Measurements from ENCODE around the gene THRB. TPM values are rescaled to one million over a fixed set of nuclear protein-coding genes. Genes with fewer than 3 reads are reported as not detected.

Gene THRB
- polyA plus RNA-seq, 2 of the 4 experiments (the other 2 are of a cell fraction), result 2.0 to 2.3 TPM

- DNase-seq (ENCODE audit: low read depth in 1 of 2, low spot score in 1 of 2) (no peak), FAIRE-seq (no peak), ATAC-seq (no peak)
- Histone ChIP-seq H3K4me2 (no peak overlapping the region), H3K4me3 (no peak overlapping the region), H3K27ac (no peak overlapping the region), H3K9me3 (no peaks in the 10 kb centered on the region), H3K4me1 (peaks cover 4% of the 10 kb centered on the region; the same call in 1 of the 3 replicates)
- TF ChIP-seq CBX2 (IDR thresholded peaks at IDR 0.05; ENCODE audit: borderline replicate concordance, low read depth), result no peak
- no peak for TF ChIP-seq MAFK (IDR thresholded peaks at IDR 0.05; ENCODE audit: partially characterized antibody)
- CTCF ChIA-PET, result no interaction called here
- WGBS (ENCODE audit: missing lambda C conversion rate), result 56% methylated on average over 5 of the region's 5 CpGs
- POLR2A ChIA-PET, result no interaction called here
Measured at GRCh38 chr3:24338409-24339130, 156.1 kb downstream of the THRB start.

- no peaks in the 10 kb centered on the region for H3K9me3 ChIP-seq
- 78% methylated on average over 3 of the region's 3 CpGs for WGBS (ENCODE audit: missing lambda C conversion rate)
- no peak for DNase-seq (ENCODE audit: low read depth in 1 of 2, low spot score in 1 of 2)
- ChIA-PET CTCF (no interaction called here), POLR2A (no interaction called here)
- H3K27ac ChIP-seq, result no peak overlapping the region
- no peak overlapping the region for H3K4me3 ChIP-seq
- FAIRE-seq, result no peak
- TF ChIP-seq CBX2 (IDR thresholded peaks at IDR 0.05; ENCODE audit: borderline replicate concordance, low read depth) (no peak), BHLHE40 (IDR thresholded peaks at IDR 0.05; ENCODE audit: low read depth, low read length) (no peak), MAZ (IDR thresholded peaks at IDR 0.05; ENCODE audit: borderline replicate concordance, low read depth, low read length) (no peak), POLR2AphosphoS2 (conservative IDR thresholded peaks at IDR 0.05; ENCODE audit: low read length) (no peak), MYC (IDR thresholded peaks at IDR 0.05; ENCODE audit: borderline replicate concordance, low read length) (no peak), E2F6 (IDR thresholded peaks at IDR 0.05; ENCODE audit: borderline replicate concordance, low read depth) (no peak), BCL3 (IDR thresholded peaks at IDR 0.05) (no peak), MAFK (IDR thresholded peaks at IDR 0.05; ENCODE audit: partially characterized antibody) (no peak), EHMT2 (IDR thresholded peaks at IDR 0.05; ENCODE audit: low read depth) (no peak), HES2 (IDR thresholded peaks at IDR 0.05) (no peak), CTCF (IDR thresholded peaks at IDR 0.05) (no peak), KDM1A (IDR thresholded peaks at IDR 0.05; ENCODE audit: low read depth) (no peak), ELK1 (IDR thresholded peaks at IDR 0.05; ENCODE audit: low read depth, low read length) (no peak), NFE2L2 (conservative IDR thresholded peaks at IDR 0.05; ENCODE audit: low read length) (no peak), NPAS2 (CRISPR knock-in tag; IDR thresholded peaks at IDR 0.05; ENCODE audit: borderline replicate concordance) (no peak), RARB (CRISPR knock-in tag; IDR thresholded peaks at IDR 0.05) (no peak)
- H3K4me2 ChIP-seq, result no peak overlapping the region
- no peak for ATAC-seq
- peaks cover 4% of the 10 kb centered on the region; the same call in 1 of the 3 replicates for H3K4me1 ChIP-seq
Measured at GRCh38 chr3:24336101-24336500, 158.5 kb downstream of the THRB start.

GRCh38 chr3:24332092-24332491 lies 162.6 kb downstream of the THRB start:
- 79% methylated on average over 3 of the region's 3 CpGs for WGBS (ENCODE audit: missing lambda C conversion rate)
- ATAC-seq (no peak), DNase-seq (ENCODE audit: low read depth in 1 of 2, low spot score in 1 of 2) (no peak), FAIRE-seq (no peak)
- TF ChIP-seq CTCF (IDR thresholded peaks at IDR 0.05) (no peak), HOXB13 (CRISPR knock-in tag; IDR thresholded peaks at IDR 0.05; ENCODE audit: low read depth) (no peak)
- Histone ChIP-seq H3K27ac (no peak overlapping the region), H3K4me2 (no peak overlapping the region), H3K4me1 (no peaks in the 10 kb centered on the region), H3K9me3 (no peaks in the 10 kb centered on the region), H3K4me3 (no peak overlapping the region)
- CTCF ChIA-PET, result interaction anchor here (0.7 kb wide), 1 partner anchor 9 kb away, joined by 3 read pairs; no protein-coding TSS in a partner anchor
- POLR2A ChIA-PET, result no interaction called here
